SH-SY5Y (cell line): ENCODE data around the gene CD3G.

Source experiments
- GATA2 ChIP-seq: IDR thresholded peaks from 2 replicates; pipeline ENCODE4 v1.6.1; 2011; ENCODE audit warnings: mild to moderate bottlenecking, low read depth, low read length
- GATA3 ChIP-seq: IDR thresholded peaks from 2 replicates; pipeline ENCODE4 v1.6.1; 2011; ENCODE audit warnings: low read depth, mild to moderate bottlenecking, low read length, moderate library complexity

GRCh38 chr11:118397448-118397847 lies 53.3 kb downstream of the CD3G start:
- TF ChIP-seq GATA2 (no peak), GATA3 (no peak)
